ENCODE measurements around the gene CTNNA3.

- TF ChIP-seq CTCF (IDR thresholded peaks at IDR 0.05), result no peak
- no peak for TF ChIP-seq POLR2A (IDR thresholded peaks at IDR 0.05)
Observed at GRCh38 chr10:67607472-67607871, 88.5 kb downstream of the CTNNA3 start.

Data from lower leg skin (tissue), 3 donors.